ENCODE data around the gene RASA4B.
"Not testable (repeated sequence)": the region's sequence is repeated elsewhere in the genome, so short reads cannot be mapped to it uniquely, and the experiment has no call there.

Gene RASA4B

GRCh38 chr7:102510575-102510974 lies 7.0 kb downstream of the RASA4B start:
- DNase-seq: not testable (repeated sequence)

GRCh38 chr7:102507410-102508088 lies 10.0 kb downstream of the RASA4B start:
- DNase-seq: not testable (repeated sequence)

- DNase-seq: not testable (repeated sequence)
These were observed 12.0 kb downstream of the RASA4B start for GRCh38 chr7:102505298-102506185.

GRCh38 chr7:102503141-102503540 lies 14.4 kb downstream of the RASA4B start:
- DNase-seq: not testable (repeated sequence)

- not testable (repeated sequence) for DNase-seq
These were observed 19.3 kb downstream of the RASA4B start for GRCh38 chr7:102498321-102498720.

GRCh38 chr7:102497308-102497707 lies 20.3 kb downstream of the RASA4B start:
- not testable (repeated sequence) for DNase-seq

GRCh38 chr7:102496861-102497260 lies 20.7 kb downstream of the RASA4B start:
- not testable (repeated sequence) for DNase-seq

GRCh38 chr7:102494473-102495149 lies 23.0 kb downstream of the RASA4B start:
- not testable (repeated sequence) for DNase-seq

GRCh38 chr7:102494026-102494425 lies 23.6 kb downstream of the RASA4B start:
- not testable (repeated sequence) for DNase-seq

- not testable (repeated sequence) for DNase-seq
These were observed 24.2 kb downstream of the RASA4B start for GRCh38 chr7:102493220-102493935.

- DNase-seq: not testable (repeated sequence)
These were observed 27.0 kb downstream of the RASA4B start for GRCh38 chr7:102490529-102491075.

GRCh38 chr7:102484317-102484716 lies 33.3 kb downstream of the RASA4B start:
- not testable (repeated sequence) for DNase-seq

GRCh38 chr7:102481962-102482361 lies 35.6 kb downstream of the RASA4B start:
- not testable (repeated sequence) for DNase-seq

- not testable (repeated sequence) for DNase-seq
These were observed 37.5 kb downstream of the RASA4B start for GRCh38 chr7:102479982-102480637.

- DNase-seq: not testable (repeated sequence)
These were observed 38.4 kb downstream of the RASA4B start for GRCh38 chr7:102479209-102479584.

GRCh38 chr7:102478314-102479208 lies 39.0 kb downstream of the RASA4B start, which contains the start of gene POLR2J:
POLR2J (minus strand) TSS chr7:102478922; CDS start chr7:102478860, 62 bp downstream.
- not testable (repeated sequence) for DNase-seq

GRCh38 chr7:102474736-102475435 lies 42.7 kb downstream of the RASA4B start:
- DNase-seq: not testable (repeated sequence)

GRCh38 chr7:102474116-102474515 lies 43.5 kb downstream of the RASA4B start:
- not testable (repeated sequence) for DNase-seq

GRCh38 chr7:102473271-102473991 lies 44.1 kb downstream of the RASA4B start:
- no peak for DNase-seq
